HepG2 (cell line): ENCODE data around the gene SLC6A12. TPM values are rescaled to one million over a fixed set of nuclear protein-coding genes. Genes with fewer than 3 reads are reported as not detected.

Source experiments
- ATAC-seq: fragments of 200-7000 bp; cut with Tn5 transposase; 3 replicates; pipeline ENCODE4 v1.9.1; 2020; ENCODE audit warnings: mild to moderate bottlenecking, moderate library complexity
- BruUV-seq: library from RNA; stranded (reverse); fragments of 400-500 nt; replicated peaks from 2 replicates; lab custom pipeline; 2021; lab: Mats Ljungman, UMichigan
- CTCF ChIA-PET: fragments of 300-600 bp; formaldehyde crosslinking; extraction: SDS; loops from one replicate; lab custom pipeline; 2021; ENCODE audit warnings: low total read pairs, inconsistent platforms, low intra/inter-chr PET ratio; lab: Yijun Ruan, JAX
- POLR2A ChIA-PET: fragments of 350-600 bp; sonication (Branson Sonifier 250); formaldehyde crosslinking; loops from one replicate; lab custom pipeline; 2020; ENCODE audit warnings: antibody characterized with exemption, inconsistent platforms; lab: Yijun Ruan, JAX
- DNase-seq: peaks from one replicate; pipeline ENCODE4 v3.0.0-alpha.2; 2015; ENCODE audit warnings: low spot score
- FAIRE-seq: peaks from 3 replicates; lab custom pipeline; 2011; peaks lifted over from hg19 to GRCh38; lab: Jason Lieb, UNC
- H2AFZ ChIP-seq: one replicate; pipeline ENCODE4 v1.6.1; 2011; ENCODE audit warnings: low read length, inconsistent platforms
- H3K27ac ChIP-seq: fragments of 300-600 bp; 3 replicates; pipeline ENCODE4 v1.8.0; 2011; ENCODE audit warnings: mixed run types, mild to moderate bottlenecking, mixed read lengths, low read length, inconsistent platforms; ENCODE audit not compliant: insufficient read depth; ENCODE audit errors: extremely low read length
- H3K27me3 ChIP-seq, 2 experiments: fragments of 200-600 bp in 1 of 2; 2 replicates in 1 of 2; 3 replicates in 1 of 2; pipeline versions ENCODE4 v1.6.0 to v1.8.0; 2011; ENCODE audit warnings: low read length in 2 of 2, mild to moderate bottlenecking in 2 of 2, moderate library complexity in 2 of 2, inconsistent platforms in 1 of 2; ENCODE audit not compliant: insufficient read depth in 2 of 2, control insufficient read depth in 1 of 2
- H3K36me3 ChIP-seq, 2 experiments: fragments of 200-600 bp in 1 of 2; replicated peaks in 1 of 2; 2 replicates in 1 of 2; 3 replicates in 1 of 2; pipeline versions ENCODE4 v1.5.1 to v1.8.0; 2011; ENCODE audit warnings: low read length in 2 of 2, inconsistent platforms in 1 of 2; ENCODE audit not compliant: insufficient read depth in 2 of 2, control insufficient read depth in 1 of 2
- H3K4me1 ChIP-seq: 2 replicates; pipeline ENCODE4 v1.5.1; 2012; ENCODE audit warnings: low read length, inconsistent platforms; ENCODE audit not compliant: insufficient read depth
- H3K4me2 ChIP-seq: 2 replicates; pipeline ENCODE4 v1.6.0; 2011; ENCODE audit warnings: low read depth, low read length, inconsistent platforms
- H3K4me3 ChIP-seq, 3 experiments: fragments of 200-600 bp in 1 of 3; sonication (generic), shearing (Covaris generic) in 1 of 3; replicated peaks in 1 of 3; 2 replicates each; pipeline ENCODE4 v1.5.1; 2011 to 2016; ENCODE audit warnings: low read length in 3 of 3, inconsistent platforms in 2 of 3, low read depth in 2 of 3, mild to moderate bottlenecking in 2 of 3, control low read depth in 1 of 3, mixed read lengths in 1 of 3; ENCODE audit not compliant: insufficient read depth in 1 of 3
- H3K79me2 ChIP-seq: one replicate; pipeline ENCODE4 v1.6.1; 2011; ENCODE audit warnings: low read length, inconsistent platforms; ENCODE audit not compliant: insufficient read depth
- H3K9ac ChIP-seq: 2 replicates; pipeline ENCODE4 v1.6.0; 2011; ENCODE audit warnings: mild to moderate bottlenecking, low read depth, low read length, inconsistent platforms; ENCODE audit not compliant: insufficient read depth
- H3K9me3 ChIP-seq: 2 replicates; pipeline ENCODE4 v1.5.1; 2012; ENCODE audit warnings: mild to moderate bottlenecking, low read length
- H4K20me1 ChIP-seq: 2 replicates; pipeline ENCODE4 v1.6.0; 2011; ENCODE audit warnings: inconsistent platforms, mild to moderate bottlenecking, low read length, moderate library complexity; ENCODE audit not compliant: insufficient read depth
- ARHGAP35 ChIP-seq: sonication (generic); formaldehyde crosslinking; IDR thresholded peaks from 2 replicates; pipeline ENCODE4 v1.9.0; 2022; ENCODE audit warnings: mild to moderate bottlenecking, inconsistent platforms, moderate library complexity, missing genetic modification reagents, borderline replicate concordance
- CENPX ChIP-seq: sonication (generic); formaldehyde crosslinking; IDR thresholded peaks from 2 replicates; pipeline ENCODE4 v1.9.0; 2021; ENCODE audit warnings: mild to moderate bottlenecking, missing genetic modification reagents, moderate library complexity
- FOXP1 ChIP-seq, 2 experiments: fragments of 450-650 bp in 1 of 2; IDR thresholded peaks; 2 replicates each; pipeline ENCODE4 v1.6.1; 2017 to 2018; ENCODE audit warnings: antibody characterized with exemption in 1 of 2
- ZBTB20 ChIP-seq: sonication (generic); formaldehyde crosslinking; IDR thresholded peaks from 2 replicates; pipeline ENCODE4 v1.8.1; 2023; ENCODE audit warnings: missing genetic modification reagents, low read depth, mild to moderate bottlenecking, borderline replicate concordance
- ZBTB39 ChIP-seq: sonication (generic); formaldehyde crosslinking; IDR thresholded peaks from 2 replicates; pipeline ENCODE4 v1.5.0; 2020; ENCODE audit warnings: missing genetic modification reagents
- ZKSCAN1 ChIP-seq: fragments of 150-350 bp; IDR thresholded peaks from 2 replicates; pipeline ENCODE4 v1.6.1; 2014; ENCODE audit warnings: low read length
- ZNF275 ChIP-seq: sonication (generic); formaldehyde crosslinking; IDR thresholded peaks from 2 replicates; pipeline ENCODE4 v1.8.0; 2022; ENCODE audit warnings: missing genetic modification reagents, mild to moderate bottlenecking, inconsistent platforms, borderline replicate concordance
- ZNF570 ChIP-seq: sonication (generic); formaldehyde crosslinking; IDR thresholded peaks from 2 replicates; pipeline ENCODE4 v1.4.0; 2020; ENCODE audit warnings: mild to moderate bottlenecking, missing genetic modification reagents, borderline replicate concordance
- ZNF777 ChIP-seq: sonication (generic); formaldehyde crosslinking; IDR thresholded peaks from 2 replicates; pipeline ENCODE4 v1.4.0; 2020; ENCODE audit warnings: missing genetic modification reagents
- WGBS: methylation state at CpG from one replicate; pipeline ENCODE4 v1.1.6; 2017; ENCODE audit warnings: low lambda C conversion rate; 5-methylcytosine and 5-hydroxymethylcytosine counted together
- in situ Hi-C: cut with HindIII; loops from 2 replicates; pipeline ENCODE4 v1.10.0; 2017; ENCODE audit warnings: low pct_unique_long_range_greater_than_20kb; ENCODE audit not compliant: extremely low pct_ligation_motif_present
- intact Hi-C: fragments of 100-400 bp; cut with micrococcal nuclease; formaldehyde crosslinking; loops from one replicate; pipeline ENCODE4 v1.10.0; 2022; ENCODE audit not compliant: unreplicated experiment
- polyA plus RNA-seq, 8 experiments: library from polyadenylated mRNA; depleted of rRNA in 3 of 8; stranded (reverse) in 7 of 8; unstranded in 1 of 8; fragments of >200 nt; fragmentation: Illumina TruSeq in 4 of 8; extraction: Trizol in 4 of 8; gene quantifications; 2 replicates each; pipeline versions ENCODE4 v1.2.1 to v1.2.3, GENCODE V29; 2011 to 2016; ENCODE audit warnings: low read depth in 4 of 8, missing spikeins in 1 of 8, mixed read lengths in 1 of 8; ENCODE audit not compliant: insufficient read depth in 1 of 8
- total RNA-seq, 5 experiments: library from RNA; depleted of rRNA; stranded (reverse); fragments of >200 nt; fragmentation: Illumina TruSeq; extraction: Trizol; gene quantifications; 2 replicates each; pipeline ENCODE4 v1.2.3, GENCODE V29; 2016; ENCODE audit warnings: low read depth in 1 of 5

Gene SLC6A12
- total and polyA plus RNA-seq, 2 of the 13 experiments (the other 11 are each of a cell fraction or from before 2014, with no cell fraction given), result 3.7 to 18.8 TPM

GRCh38 chr12:196436-196835 is 17.5 kb downstream of the SLC6A12 start:
- no peaks in the 10 kb centered on the region for H3K36me3 ChIP-seq

More at GRCh38 chr12:196436-196835, 17.5 kb downstream of the SLC6A12 start:
- Histone ChIP-seq H2AFZ (no peak overlapping the region), H3K4me1 (no peaks in the 10 kb centered on the region), H3K4me2 (no peak overlapping the region)
- intact Hi-C loops, result no loop called here
- TF ChIP-seq CENPX (CRISPR knock-in tag), result no peak
- TF ChIP-seq ZBTB20 (CRISPR knock-in tag), result no peak
- no peak for TF ChIP-seq ZBTB39 (CRISPR knock-in tag)
- TF ChIP-seq ZNF275 (CRISPR knock-in tag), result no peak
- no peak for TF ChIP-seq ZNF570
- TF ChIP-seq ZNF777 (CRISPR knock-in tag), result no peak
- TF ChIP-seq ZKSCAN1, result no peak
- no peak for TF ChIP-seq FOXP1 (IDR thresholded peaks at IDR 0.05)
- no peak for TF ChIP-seq FOXP1 (CRISPR knock-in tag; IDR thresholded peaks at IDR 0.05)
- no peak for TF ChIP-seq ARHGAP35 (CRISPR knock-in tag)
- TF ChIP-seq, all 625 proteins: peak for 0
- H3K9ac ChIP-seq, result no peak overlapping the region
- POLR2A ChIA-PET, result no interaction called here
- ATAC-seq, result no peak
- no peak for DNase-seq
- no peak overlapping the region for H3K27ac ChIP-seq
- no peaks in the 10 kb centered on the region for H3K9me3 ChIP-seq
- H3K79me2 ChIP-seq, result no peaks in the 10 kb centered on the region
- CTCF ChIA-PET, result no interaction called here
- H3K27me3 ChIP-seq, result no peaks in the 10 kb centered on the region; a peak in 1 of 5 replicates
- in situ Hi-C loops, result no loop called here
- H4K20me1 ChIP-seq, result no peaks in the 10 kb centered on the region
- BruUV-seq, result no TSS peak
- H3K4me3 ChIP-seq, result no peak overlapping the region
- FAIRE-seq, result no peak
- 78% methylated on average over 4 of the region's 4 CpGs for WGBS
